CD4-positive, alpha-beta memory T cell (primary cell): ENCODE data around the gene EXOC4. TPM values are rescaled to one million over a fixed set of nuclear protein-coding genes. Genes with fewer than 3 reads are reported as not detected.

Source experiments
- CTCF ChIA-PET: fragments of 350-600 bp; sonication (Branson Sonifier 250); formaldehyde crosslinking; loops from one replicate; lab custom pipeline; 2021; ENCODE audit warnings: inconsistent platforms; ENCODE audit not compliant: partially characterized antibody; lab: Charles Lee
- POLR2A ChIA-PET: fragments of 350-600 bp; sonication (Branson Sonifier 250); formaldehyde crosslinking; loops from one replicate; lab custom pipeline; 2021; ENCODE audit not compliant: partially characterized antibody; lab: Charles Lee
- DNase-seq, 5 donors: peaks; one replicate each; pipeline versions ENCODE4 v3.0.0 to v3.0.0-alpha.2; 2020 to 2022; ENCODE audit warnings: mixed read lengths in 1 of 5
- H3K27ac ChIP-seq: one replicate; pipeline ENCODE4 v1.7.0; 2013; ENCODE audit warnings: low read depth, low read length
- H3K27me3 ChIP-seq: 2 replicates; pipeline ENCODE4 v1.7.0; 2013; ENCODE audit warnings: mild to moderate bottlenecking, low read length, moderate library complexity; ENCODE audit not compliant: insufficient read depth
- H3K36me3 ChIP-seq: 2 replicates; pipeline ENCODE4 v1.7.0; 2013; ENCODE audit warnings: mild to moderate bottlenecking, low read length, moderate library complexity; ENCODE audit not compliant: insufficient read depth
- H3K4me1 ChIP-seq: 2 replicates; pipeline ENCODE4 v1.7.0; 2013; ENCODE audit warnings: mild to moderate bottlenecking, low read length, moderate library complexity; ENCODE audit not compliant: insufficient read depth
- H3K4me3 ChIP-seq, 2 donors: one replicate each; pipeline ENCODE4 v1.7.0; 2013; ENCODE audit warnings: low read length in 2 of 2, mild to moderate bottlenecking in 1 of 2
- H3K9me3 ChIP-seq, 2 donors: one replicate each; pipeline ENCODE4 v1.7.0; 2013; ENCODE audit warnings: low read length in 2 of 2, control low read depth in 1 of 2; ENCODE audit not compliant: control insufficient read depth in 1 of 2
- H3K27ac Mint-ChIP-seq, 7 donors: one replicate each; pipeline ENCODE4 v1.8.0; 2020 to 2021; ENCODE audit warnings: mixed read lengths in 7 of 7, mild to moderate bottlenecking in 6 of 7, inconsistent platforms in 3 of 7, moderate library complexity in 3 of 7
- H3K27me3 Mint-ChIP-seq, 2 donors: one replicate each; pipeline ENCODE4 v1.8.0; 2020 to 2021; ENCODE audit warnings: mixed read lengths in 2 of 2
- H3K36me3 Mint-ChIP-seq, 2 donors: one replicate each; pipeline ENCODE4 v1.8.0; 2020 to 2021; ENCODE audit warnings: mixed read lengths in 2 of 2, inconsistent platforms in 1 of 2, mild to moderate bottlenecking in 1 of 2
- H3K4me1 Mint-ChIP-seq, 4 donors: one replicate each; pipeline ENCODE4 v1.8.0; 2020 to 2021; ENCODE audit warnings: mixed read lengths in 4 of 4, mild to moderate bottlenecking in 1 of 4
- H3K4me3 Mint-ChIP-seq, 8 donors: one replicate each; pipeline ENCODE4 v1.8.0; 2020 to 2021; ENCODE audit warnings: mixed read lengths in 8 of 8, mild to moderate bottlenecking in 7 of 8, moderate library complexity in 6 of 8, inconsistent platforms in 3 of 8
- H3K9me3 Mint-ChIP-seq, 8 donors: one replicate each; pipeline ENCODE4 v1.8.0; 2020 to 2021; ENCODE audit warnings: mixed read lengths in 8 of 8, mild to moderate bottlenecking in 5 of 8, inconsistent platforms in 3 of 8, moderate library complexity in 1 of 8
- intact Hi-C: fragments of 100-400 bp; cut with micrococcal nuclease; formaldehyde crosslinking; loops from one replicate; pipeline ENCODE4 v1.15.1; 2023
- polyA plus RNA-seq, 2 donors: library from polyadenylated mRNA; unstranded; fragments of 300-500 nt; fragmentation: Illumina TruSeq; gene quantifications; one replicate each; pipeline ENCODE4 v1.2.3, GENCODE V29; 2021
- total RNA-seq, 2 experiments: library from RNA; stranded (reverse); gene quantifications; one replicate each; pipeline ENCODE4 v1.2.3, GENCODE V29; 2021

EXOC4 gene
- total and polyA plus RNA-seq, 4 experiments from 2014 or later: 33.8 to 81.2 (median 58.1) TPM

DNA sequence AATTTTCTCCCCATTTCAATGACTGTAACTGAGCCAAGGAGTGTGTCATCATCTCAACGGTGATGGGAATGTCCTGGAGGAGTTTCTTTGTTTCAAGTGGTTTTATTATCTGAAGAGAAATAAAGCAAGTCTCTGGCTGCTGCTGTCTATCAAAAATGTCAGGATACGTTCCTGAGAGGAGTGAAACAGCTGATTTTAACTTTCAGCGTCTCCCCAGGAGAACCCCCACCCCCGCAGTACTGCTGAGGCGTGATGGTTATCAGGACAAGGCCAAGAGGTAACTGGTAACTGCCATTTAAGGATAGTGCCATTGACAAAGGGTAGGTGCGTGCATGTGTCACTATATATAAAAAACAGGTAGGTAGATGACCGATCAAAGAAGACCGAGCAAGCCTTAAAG lies 803.9 kb downstream of the EXOC4 start:
- Mint-ChIP-seq H3K27me3 (no peaks in the 10 kb centered on the region), H3K36me3 (peaks cover 18 to 51% of the 10 kb centered on the region in 2 donors), H3K4me1 (no peaks in the 10 kb centered on the region), H3K4me3 (no peak overlapping the region), H3K27ac (no peak overlapping the region), H3K9me3 (peaks cover 0 to 2% (median 0%) of the 10 kb centered on the region in 8 donors)
- intact Hi-C loops: no loop called here
- Histone ChIP-seq H3K36me3 (no peaks in the 10 kb centered on the region), H3K27me3 (no peaks in the 10 kb centered on the region), H3K4me1 (no peaks in the 10 kb centered on the region), H3K4me3 (no peak overlapping the region), H3K9me3 (no peaks in the 10 kb centered on the region), H3K27ac (no peak overlapping the region)
- ChIA-PET CTCF (no interaction called here), POLR2A (no interaction called here)
- no peak for DNase-seq

DNA sequence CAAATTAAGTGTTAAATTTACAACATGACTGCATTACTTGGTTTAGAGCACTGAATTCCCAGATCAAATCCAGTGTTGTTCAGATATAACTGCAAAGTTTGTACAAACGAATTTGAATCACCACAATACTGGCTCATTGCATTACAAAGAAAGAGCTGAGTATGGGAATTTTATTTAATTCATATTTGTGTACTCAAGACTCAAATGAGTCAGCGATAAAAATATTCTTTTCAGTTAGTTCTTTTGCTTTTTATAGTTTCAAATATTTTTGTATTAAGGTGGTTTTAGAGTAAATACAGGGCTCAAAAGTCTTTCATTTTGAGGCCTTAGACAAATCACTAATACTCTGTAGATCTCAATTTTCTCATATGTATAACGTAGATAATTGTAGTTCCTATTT lies 805.6 kb downstream of the EXOC4 start:
- H3K36me3 ChIP-seq: no peaks in the 10 kb centered on the region
- no peak overlapping the region for H3K4me3 ChIP-seq
- CTCF ChIA-PET: no interaction called here
- Mint-ChIP-seq H3K4me3 (no peak overlapping the region), H3K9me3 (peaks cover 0 to 2% (median 0%) of the 10 kb centered on the region in 8 donors), H3K36me3 (peaks cover 33 to 64% of the 10 kb centered on the region in 2 donors), H3K27ac (no peak overlapping the region), H3K4me1 (no peaks in the 10 kb centered on the region), H3K27me3 (no peaks in the 10 kb centered on the region)
- POLR2A ChIA-PET: no interaction called here
- H3K27me3 ChIP-seq: no peaks in the 10 kb centered on the region
- intact Hi-C loops: no loop called here
- no peak overlapping the region for H3K27ac ChIP-seq
- no peaks in the 10 kb centered on the region for H3K4me1 ChIP-seq
- DNase-seq: no peak
- H3K9me3 ChIP-seq: no peaks in the 10 kb centered on the region

DNA sequence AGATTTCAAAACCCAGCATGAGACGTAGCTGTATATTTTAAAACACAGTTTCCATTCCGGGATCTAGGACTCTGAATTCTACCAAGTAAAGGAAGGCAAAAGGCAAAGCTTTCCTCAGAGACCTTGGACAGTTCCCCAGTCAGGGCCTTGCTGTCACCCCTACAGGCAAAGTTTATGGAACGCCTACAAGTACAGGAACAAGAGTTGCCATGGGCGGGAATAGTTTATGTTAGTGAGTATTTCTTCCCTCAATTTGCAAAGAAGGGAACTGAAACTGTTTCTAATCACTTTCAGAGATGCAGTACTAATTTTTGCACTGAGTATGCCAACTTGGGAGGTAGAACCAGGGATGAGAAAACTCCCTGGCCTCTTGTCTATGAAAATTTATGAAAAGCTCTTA lies 806.1 kb downstream of the EXOC4 start:
- no peak overlapping the region for H3K4me3 ChIP-seq
- no peak for DNase-seq
- intact Hi-C loops: no loop called here
- no peaks in the 10 kb centered on the region for H3K36me3 ChIP-seq
- no peaks in the 10 kb centered on the region for H3K9me3 ChIP-seq
- Mint-ChIP-seq H3K27ac (no peak overlapping the region), H3K9me3 (peaks cover 0 to 1% (median 0%) of the 10 kb centered on the region in 8 donors), H3K27me3 (no peaks in the 10 kb centered on the region), H3K4me3 (no peak overlapping the region), H3K4me1 (no peaks in the 10 kb centered on the region), H3K36me3 (peaks cover 36 to 68% of the 10 kb centered on the region in 2 donors)
- H3K27ac ChIP-seq: no peak overlapping the region
- no peaks in the 10 kb centered on the region for H3K4me1 ChIP-seq
- POLR2A ChIA-PET: no interaction called here
- no peaks in the 10 kb centered on the region for H3K27me3 ChIP-seq
- CTCF ChIA-PET: no interaction called here

DNA sequence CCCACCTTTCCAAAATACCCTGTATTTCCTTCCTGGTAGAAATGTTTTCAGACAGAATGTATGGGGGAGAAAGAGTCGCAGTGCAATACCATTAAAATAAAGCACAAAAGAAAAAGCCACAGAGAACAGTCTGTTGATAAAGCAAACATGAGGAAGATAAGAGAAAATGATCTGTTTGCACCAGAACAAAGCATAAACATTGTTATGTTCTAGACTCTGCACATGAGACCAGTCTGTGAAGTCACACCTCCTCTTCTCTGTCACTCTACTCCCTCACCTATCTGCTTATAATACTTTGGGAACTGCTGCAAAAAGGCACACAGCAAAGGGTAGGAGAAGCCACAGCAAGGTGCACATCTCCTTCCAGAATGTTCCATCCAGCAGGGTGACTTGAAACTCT lies 807.0 kb downstream of the EXOC4 start:
- Histone ChIP-seq H3K4me3 (no peak overlapping the region), H3K27ac (no peak overlapping the region), H3K9me3 (no peaks in the 10 kb centered on the region), H3K27me3 (no peaks in the 10 kb centered on the region), H3K36me3 (no peaks in the 10 kb centered on the region), H3K4me1 (no peaks in the 10 kb centered on the region)
- no peak for DNase-seq
- H3K9me3 Mint-ChIP-seq: no peaks in the 10 kb centered on the region
- intact Hi-C loops: no loop called here
- H3K4me3 Mint-ChIP-seq: no peak overlapping the region
- H3K27me3 Mint-ChIP-seq: no peaks in the 10 kb centered on the region
- ChIA-PET POLR2A (no interaction called here), CTCF (no interaction called here)
- H3K27ac Mint-ChIP-seq: no peak overlapping the region
- H3K4me1 Mint-ChIP-seq: no peaks in the 10 kb centered on the region
- peaks cover 38 to 67% of the 10 kb centered on the region in 2 donors for H3K36me3 Mint-ChIP-seq

DNA sequence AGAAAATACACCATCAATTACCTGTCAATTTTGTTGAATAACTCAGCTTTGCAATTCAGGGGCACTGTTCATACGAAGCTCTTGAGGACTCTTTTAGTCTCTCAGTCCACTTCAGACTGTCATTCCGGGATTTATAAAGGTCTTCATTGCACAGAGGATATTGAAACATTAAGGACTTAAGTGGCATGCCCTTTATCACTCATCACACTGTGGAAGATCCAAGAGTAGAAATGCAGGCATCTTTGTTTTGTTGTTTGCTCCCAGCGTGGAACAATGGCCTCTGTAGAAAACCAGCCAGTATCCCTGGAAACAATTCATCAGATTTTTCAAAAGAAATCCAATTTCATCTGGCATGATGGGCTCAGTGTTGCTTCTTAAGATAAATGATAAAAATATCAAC lies 808.0 kb downstream of the EXOC4 start:
- no peaks in the 10 kb centered on the region for H3K9me3 ChIP-seq

DNA sequence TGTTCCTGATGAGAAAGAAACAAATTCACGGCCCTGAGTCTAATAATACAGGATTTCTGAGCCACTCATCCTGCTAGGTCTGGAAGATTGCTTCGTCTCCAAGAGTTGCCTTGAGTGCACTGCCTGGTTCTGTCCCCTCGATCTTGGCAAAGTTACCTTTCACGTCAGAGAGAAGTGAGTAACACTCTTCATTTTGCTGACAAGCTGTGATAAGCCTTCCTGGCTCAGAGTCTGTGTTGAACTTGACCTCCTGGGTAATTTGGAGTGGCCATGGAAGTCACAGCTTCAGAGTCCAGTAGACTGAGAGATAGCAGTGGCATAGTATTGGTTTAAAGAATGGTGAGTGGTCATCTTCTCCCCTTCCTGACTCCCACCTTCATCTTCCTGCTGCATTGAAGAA lies 809.6 kb downstream of the EXOC4 start:
- DNase-seq: no peak
- Histone ChIP-seq H3K27ac (no peak overlapping the region), H3K27me3 (no peaks in the 10 kb centered on the region), H3K36me3 (no peaks in the 10 kb centered on the region), H3K4me1 (no peaks in the 10 kb centered on the region), H3K9me3 (no peaks in the 10 kb centered on the region), H3K4me3 (no peak overlapping the region)
- H3K36me3 Mint-ChIP-seq: peaks cover 53 to 73% of the 10 kb centered on the region in 2 donors
- intact Hi-C loops: no loop called here
- ChIA-PET POLR2A (no interaction called here), CTCF (no interaction called here)
- no peaks in the 10 kb centered on the region for H3K9me3 Mint-ChIP-seq
- H3K4me1 Mint-ChIP-seq: no peaks in the 10 kb centered on the region
- no peak overlapping the region for H3K4me3 Mint-ChIP-seq
- H3K27ac Mint-ChIP-seq: no peak overlapping the region
- no peaks in the 10 kb centered on the region for H3K27me3 Mint-ChIP-seq

More for the DNA sequence above, 808.0 kb downstream of the EXOC4 start:
- peaks cover 41 to 76% of the 10 kb centered on the region in 2 donors for H3K36me3 Mint-ChIP-seq
- H3K4me3 ChIP-seq: no peak overlapping the region
- H3K4me1 ChIP-seq: no peaks in the 10 kb centered on the region
- no peaks in the 10 kb centered on the region for H3K27me3 Mint-ChIP-seq
- H3K36me3 ChIP-seq: no peaks in the 10 kb centered on the region
- intact Hi-C loops: no loop called here
- H3K9me3 Mint-ChIP-seq: no peaks in the 10 kb centered on the region
- ChIA-PET CTCF (no interaction called here), POLR2A (no interaction called here)
- no peak for DNase-seq
- H3K27ac ChIP-seq: no peak overlapping the region
- H3K4me3 Mint-ChIP-seq: no peak overlapping the region
- no peaks in the 10 kb centered on the region for H3K27me3 ChIP-seq
- H3K27ac Mint-ChIP-seq: no peak overlapping the region
- H3K4me1 Mint-ChIP-seq: no peaks in the 10 kb centered on the region

DNA sequence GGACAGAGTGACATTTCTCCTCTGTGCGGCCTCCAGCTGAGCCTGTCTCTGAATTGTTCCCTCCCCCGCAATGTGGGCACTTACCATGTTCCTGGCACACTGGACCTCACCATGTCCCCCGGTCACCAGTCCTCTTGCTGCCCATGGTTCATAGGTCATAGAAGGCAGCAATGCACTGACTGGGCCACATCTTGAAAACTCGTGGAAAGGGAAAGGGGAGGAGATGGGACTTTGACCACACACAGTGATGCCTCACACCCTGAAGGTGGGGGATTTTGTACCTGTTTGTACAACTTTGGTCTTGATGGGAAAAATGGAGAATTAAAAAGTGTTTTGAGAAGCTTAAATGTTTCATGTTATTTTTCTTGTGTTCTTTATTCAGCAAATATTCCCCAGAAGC lies 812.5 kb downstream of the EXOC4 start:
- Histone ChIP-seq H3K9me3 (no peaks in the 10 kb centered on the region), H3K4me1 (no peaks in the 10 kb centered on the region), H3K4me3 (no peak overlapping the region), H3K27ac (no peak overlapping the region), H3K36me3 (no peaks in the 10 kb centered on the region), H3K27me3 (no peaks in the 10 kb centered on the region)
- intact Hi-C loops: no loop called here
- DNase-seq: no peak
- Mint-ChIP-seq H3K27me3 (no peaks in the 10 kb centered on the region), H3K36me3 (peaks cover 47 to 74% of the 10 kb centered on the region in 2 donors), H3K27ac (no peak overlapping the region), H3K4me3 (no peak overlapping the region), H3K9me3 (no peaks in the 10 kb centered on the region), H3K4me1 (no peaks in the 10 kb centered on the region)
- POLR2A ChIA-PET: no interaction called here
- CTCF ChIA-PET: no interaction called here

DNA sequence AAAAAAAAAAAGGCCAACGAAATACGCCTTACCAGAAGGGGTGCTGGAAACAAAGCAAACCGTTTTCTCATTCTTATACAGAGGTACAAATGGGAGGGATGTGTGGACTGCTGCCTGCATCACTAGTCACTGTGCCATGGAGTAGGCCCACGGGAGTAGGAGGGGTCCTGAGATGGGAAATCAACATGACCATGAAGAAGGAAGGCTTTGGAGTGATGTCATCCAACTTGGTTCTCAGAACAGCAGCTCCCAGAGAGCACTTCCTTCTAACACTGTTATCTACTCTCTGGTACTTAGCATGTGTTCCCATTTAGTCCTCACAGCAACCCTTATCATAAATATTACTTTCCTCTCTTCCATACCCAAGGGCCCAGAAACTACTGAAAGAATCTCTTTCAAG lies 814.3 kb downstream of the EXOC4 start:
- POLR2A ChIA-PET: no interaction called here
- H3K9me3 Mint-ChIP-seq: peaks cover 0 to 2% (median 0%) of the 10 kb centered on the region in 8 donors
- intact Hi-C loops: no loop called here

More for the DNA sequence above, 814.3 kb downstream of the EXOC4 start:
- no peak overlapping the region for H3K27ac ChIP-seq
- no peak overlapping the region for H3K27ac Mint-ChIP-seq
- no peak overlapping the region for H3K4me3 ChIP-seq
- no peaks in the 10 kb centered on the region for H3K27me3 Mint-ChIP-seq
- CTCF ChIA-PET: no interaction called here
- no peaks in the 10 kb centered on the region for H3K9me3 ChIP-seq
- no peak for DNase-seq
- H3K36me3 ChIP-seq: no peaks in the 10 kb centered on the region
- no peaks in the 10 kb centered on the region for H3K4me1 ChIP-seq
- H3K27me3 ChIP-seq: no peaks in the 10 kb centered on the region
- no peaks in the 10 kb centered on the region for H3K4me1 Mint-ChIP-seq
- H3K36me3 Mint-ChIP-seq: peaks cover 40 to 69% of the 10 kb centered on the region in 2 donors
- H3K4me3 Mint-ChIP-seq: no peak overlapping the region
